Stimulated activated CD8-positive, alpha-beta memory T cell treated with anti-CD3 and anti-CD28 coated beads, Interleukin-2, amount 100 ng/mL, for 48 hours (primary cell): Measurements from ENCODE around the gene HOXA5.

Experiments used
- DNase-seq, 2 donors: peaks; one replicate each; pipeline ENCODE4 v3.0.0-alpha.2; 2020; ENCODE audit warnings: low read depth in 2 of 2

The HOXA5 gene

DNA sequence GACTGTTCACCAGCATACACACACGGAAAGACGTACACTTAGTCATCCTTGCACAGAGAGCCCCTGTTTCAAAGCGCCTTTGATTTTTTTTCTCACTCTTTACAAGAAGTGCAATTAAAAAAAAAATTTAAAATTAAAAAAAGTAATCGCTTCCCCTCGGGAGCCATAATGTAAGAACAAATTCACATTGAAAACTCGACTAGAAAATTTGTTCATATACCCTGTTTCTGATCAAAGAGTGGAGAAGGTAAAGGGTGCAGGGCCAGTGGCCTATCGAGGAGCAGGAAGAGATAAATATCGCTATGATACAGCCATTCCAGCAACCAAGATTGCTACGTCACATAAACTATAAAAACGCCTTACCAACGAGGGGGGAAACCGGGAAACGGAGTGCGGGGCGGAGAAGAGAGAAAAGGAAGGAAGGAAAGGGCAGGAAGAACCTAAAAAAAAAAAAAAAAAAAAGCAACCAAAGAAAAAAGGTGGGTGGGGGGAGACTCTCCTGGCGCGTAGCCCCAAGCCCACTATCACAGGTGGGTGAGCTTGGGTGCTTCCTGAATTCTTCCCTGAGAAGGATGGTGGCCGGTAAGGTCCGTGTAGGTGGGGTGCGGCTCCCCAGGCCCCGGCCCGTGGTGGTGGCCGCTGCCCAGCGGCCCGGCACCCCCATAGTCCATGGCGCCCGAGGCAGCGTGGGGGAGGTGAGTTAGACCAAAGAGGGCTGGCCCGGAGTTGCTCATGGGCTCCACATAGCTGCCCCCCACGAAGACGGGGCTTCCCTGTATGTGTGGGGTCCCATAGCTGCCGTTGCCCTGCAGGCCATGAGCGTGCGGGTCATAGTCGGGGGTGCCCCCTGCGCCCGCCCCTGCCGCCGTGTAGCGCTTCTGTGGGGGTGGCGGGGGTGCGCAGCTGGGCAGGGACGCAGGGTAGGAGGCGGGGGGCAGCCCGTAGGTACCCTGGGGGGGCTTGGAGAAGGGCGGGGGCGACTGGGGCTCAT lies 35.8 kb downstream of the HOXA5 start:
- no peak for DNase-seq

GRCh38 chr7:27106901-27107240 lies 36.6 kb downstream of the HOXA5 start:
- no peak for DNase-seq

DNA sequence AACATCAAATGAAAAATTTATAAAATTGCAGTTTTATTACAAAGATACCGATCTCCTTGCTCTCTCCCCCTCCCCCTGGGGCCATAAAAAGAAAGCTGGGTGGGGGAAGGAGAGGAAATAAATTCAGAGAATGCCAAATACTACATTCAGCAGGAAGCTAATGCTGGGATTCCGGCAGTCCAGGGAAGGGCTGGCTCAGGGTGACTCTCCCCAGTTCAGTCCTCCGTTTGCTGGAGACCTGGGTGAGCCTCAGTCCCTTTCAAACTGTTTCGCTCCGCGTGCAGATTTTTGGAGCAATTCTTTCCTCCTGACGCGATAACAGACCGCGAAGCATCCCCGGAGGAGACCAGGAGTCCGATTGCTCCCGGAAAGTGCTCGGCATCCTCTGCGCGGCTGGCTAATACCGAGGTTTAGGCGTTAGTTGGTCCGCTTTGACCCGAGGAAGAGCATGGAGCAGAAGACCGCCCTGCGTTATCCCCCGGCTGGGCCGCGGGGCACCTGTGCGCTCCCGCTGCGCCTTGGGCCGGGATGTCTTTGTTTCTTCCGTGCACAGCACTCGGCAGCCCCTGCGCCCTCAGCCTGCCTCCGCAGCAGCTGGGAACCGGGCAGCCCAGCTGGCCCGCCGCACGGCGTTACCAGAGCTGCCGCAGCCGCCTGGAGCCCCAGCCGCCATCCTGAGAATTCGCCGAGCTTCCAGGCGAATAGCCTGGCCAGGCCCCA lies 37.1 kb downstream of the HOXA5 start:
- DNase-seq, result no peak

GRCh38 chr7:27105301-27106031 lies 38.0 kb downstream of the HOXA5 start:
- no peak for DNase-seq

DNA sequence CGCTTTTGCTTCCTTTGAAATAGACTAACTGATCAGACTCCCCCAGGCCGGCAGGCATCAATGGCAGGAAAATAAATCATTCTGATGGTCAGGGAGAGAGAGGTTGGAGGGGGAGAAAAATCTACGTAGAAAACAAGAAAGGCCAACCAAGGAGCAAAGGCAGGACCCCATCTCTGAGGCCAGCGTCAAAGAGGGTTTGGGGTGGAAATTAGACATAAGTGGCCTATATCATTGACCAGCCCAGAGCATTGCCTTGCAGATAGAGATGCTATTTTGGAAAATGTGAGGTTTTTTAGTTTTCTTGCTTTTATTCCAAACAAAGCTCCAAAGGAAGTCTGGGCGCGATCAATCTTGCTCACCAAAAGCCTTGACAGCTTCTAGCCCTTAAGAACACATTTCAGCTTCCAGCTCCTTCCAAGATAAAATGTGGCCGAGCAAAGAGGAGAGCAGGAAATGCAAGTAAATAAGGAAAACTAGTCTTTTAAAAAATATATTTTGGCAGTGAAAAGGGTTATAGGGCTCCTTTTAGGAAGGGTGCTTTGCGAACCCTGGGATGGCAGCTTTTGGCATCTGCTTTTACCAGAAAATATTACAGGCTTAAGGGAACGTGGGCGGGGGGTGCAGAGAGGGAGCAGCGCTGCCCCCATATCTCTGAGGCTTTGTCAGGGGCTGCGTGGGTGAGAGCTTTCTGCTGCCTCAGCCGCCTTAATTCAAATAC lies 39.0 kb downstream of the HOXA5 start:
- no peak for DNase-seq

DNA sequence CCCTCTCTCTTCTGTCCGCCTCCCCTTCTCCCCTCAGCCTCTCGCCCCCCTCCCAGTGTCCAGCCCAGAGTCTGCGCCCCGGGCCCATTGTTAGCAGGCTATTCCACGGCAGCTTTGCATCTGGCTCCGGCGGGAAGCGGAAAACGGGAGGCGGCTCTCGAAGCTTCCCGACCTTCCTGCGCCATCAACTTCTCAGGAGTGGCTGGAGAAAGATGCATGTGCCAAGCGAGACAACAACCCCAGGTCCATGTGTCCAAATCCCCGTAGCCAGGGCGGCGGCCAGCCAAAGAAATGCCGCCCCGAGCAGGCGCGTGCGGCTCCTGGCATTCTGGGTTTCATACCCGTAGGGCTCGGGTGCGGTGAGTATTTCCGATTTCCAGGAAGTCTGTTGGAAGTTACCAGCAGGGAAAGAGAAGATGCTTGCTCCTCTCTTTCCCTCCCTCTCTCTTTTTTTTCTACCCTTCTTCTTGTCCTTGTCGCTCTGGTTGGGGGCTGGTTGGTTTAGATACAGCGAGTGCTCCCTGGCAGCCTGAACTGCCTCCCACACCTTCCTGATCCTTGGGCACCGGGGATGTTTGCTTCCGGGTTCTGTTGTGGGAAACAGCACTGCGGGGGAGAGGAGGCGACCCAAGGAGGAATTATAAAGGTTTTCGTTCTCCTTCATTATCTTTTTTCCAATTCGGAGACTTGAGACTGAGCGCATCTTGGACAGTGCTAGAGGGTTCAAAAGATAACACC lies 39.8 kb downstream of the HOXA5 start:
- no peak for DNase-seq

DNA sequence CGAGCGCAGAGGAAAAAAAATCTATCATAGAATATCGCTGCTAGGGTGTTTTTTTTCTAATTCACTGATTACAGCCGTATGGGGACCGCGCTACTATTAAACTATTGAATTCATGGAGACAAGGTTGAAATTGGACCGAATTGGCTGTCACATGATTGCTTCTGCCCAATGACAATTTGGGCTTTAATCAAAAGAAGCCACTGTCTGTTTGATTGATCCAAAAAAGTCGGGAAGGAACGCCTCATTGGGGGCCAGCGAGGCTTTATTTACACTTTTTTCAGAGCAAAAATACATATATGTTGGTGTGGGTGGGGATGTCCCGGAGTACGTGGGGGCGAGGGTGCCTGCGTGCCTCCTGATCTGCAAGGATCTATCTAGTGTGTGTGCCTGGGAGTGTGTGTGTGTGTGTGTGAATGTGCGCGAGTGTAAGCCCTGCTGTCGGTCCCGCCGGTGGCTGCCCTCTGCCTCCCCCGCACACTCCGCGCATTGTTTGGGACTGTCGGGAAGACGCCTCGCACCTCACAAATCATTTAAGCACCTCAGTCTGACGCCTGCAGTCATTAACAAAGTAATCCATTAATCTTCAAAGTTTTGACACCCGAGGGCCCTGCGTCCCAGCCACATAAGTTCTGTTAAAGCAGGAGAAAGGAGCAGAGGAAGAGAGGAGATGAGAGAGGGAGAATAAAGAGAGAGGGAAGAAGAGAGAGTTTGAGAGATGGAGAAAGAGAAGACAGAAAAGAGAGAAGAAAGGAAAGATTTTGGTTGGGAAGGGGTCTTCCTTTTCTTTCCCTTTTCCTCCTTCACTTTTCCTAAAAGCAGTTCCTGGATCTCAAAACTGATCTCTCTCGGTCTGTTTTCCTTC lies 40.7 kb downstream of the HOXA5 start, which contains the start of gene HOXA2:
Gene HOXA2, minus strand, starts transcription at position 103 of the 862 bp plus-strand sequence. CDS start 183 bp downstream, outside the sequence.
- DNase-seq, result no peak

DNA sequence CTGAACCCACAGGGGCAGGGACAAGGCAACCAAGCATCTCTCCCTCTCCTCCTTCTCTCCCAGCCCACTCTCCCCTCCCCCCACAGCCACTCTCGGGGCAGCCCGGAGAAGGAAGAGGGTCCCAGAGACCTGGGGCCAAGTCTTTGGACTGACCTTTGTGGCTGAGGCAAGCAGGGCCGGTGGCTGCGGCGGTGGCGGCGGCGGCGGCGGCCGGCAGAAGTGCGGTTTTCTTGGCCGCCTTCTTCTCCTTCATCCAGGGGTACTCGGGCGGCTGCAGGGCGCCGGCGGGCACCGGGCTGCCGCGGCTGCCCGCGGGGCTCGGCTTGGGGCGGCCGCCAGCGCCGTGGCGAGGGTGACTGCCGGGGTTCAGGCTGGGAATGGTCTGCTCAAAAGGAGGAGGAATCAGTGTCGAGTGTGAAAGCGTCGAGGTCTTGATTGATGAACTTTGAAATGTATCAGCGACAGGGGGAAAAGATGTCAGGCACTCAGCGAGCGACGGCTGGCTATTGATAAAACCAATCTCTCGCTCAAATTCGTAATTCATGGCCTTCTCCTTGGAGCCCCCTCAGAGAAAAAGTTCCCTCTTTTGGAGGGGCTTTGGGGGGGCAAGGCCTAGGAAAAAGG lies 41.4 kb downstream of the HOXA5 start:
- no peak for DNase-seq

GRCh38 chr7:27101171-27101956 lies 42.1 kb downstream of the HOXA5 start:
- DNase-seq, result no peak

- DNase-seq, result no peak
Observed at GRCh38 chr7:27100694-27101170, 42.7 kb downstream of the HOXA5 start.

GRCh38 chr7:27099453-27100370 lies 43.8 kb downstream of the HOXA5 start:
- no peak for DNase-seq

- DNase-seq, result no peak
Observed at GRCh38 chr7:27098578-27099451, 44.7 kb downstream of the HOXA5 start.

DNA sequence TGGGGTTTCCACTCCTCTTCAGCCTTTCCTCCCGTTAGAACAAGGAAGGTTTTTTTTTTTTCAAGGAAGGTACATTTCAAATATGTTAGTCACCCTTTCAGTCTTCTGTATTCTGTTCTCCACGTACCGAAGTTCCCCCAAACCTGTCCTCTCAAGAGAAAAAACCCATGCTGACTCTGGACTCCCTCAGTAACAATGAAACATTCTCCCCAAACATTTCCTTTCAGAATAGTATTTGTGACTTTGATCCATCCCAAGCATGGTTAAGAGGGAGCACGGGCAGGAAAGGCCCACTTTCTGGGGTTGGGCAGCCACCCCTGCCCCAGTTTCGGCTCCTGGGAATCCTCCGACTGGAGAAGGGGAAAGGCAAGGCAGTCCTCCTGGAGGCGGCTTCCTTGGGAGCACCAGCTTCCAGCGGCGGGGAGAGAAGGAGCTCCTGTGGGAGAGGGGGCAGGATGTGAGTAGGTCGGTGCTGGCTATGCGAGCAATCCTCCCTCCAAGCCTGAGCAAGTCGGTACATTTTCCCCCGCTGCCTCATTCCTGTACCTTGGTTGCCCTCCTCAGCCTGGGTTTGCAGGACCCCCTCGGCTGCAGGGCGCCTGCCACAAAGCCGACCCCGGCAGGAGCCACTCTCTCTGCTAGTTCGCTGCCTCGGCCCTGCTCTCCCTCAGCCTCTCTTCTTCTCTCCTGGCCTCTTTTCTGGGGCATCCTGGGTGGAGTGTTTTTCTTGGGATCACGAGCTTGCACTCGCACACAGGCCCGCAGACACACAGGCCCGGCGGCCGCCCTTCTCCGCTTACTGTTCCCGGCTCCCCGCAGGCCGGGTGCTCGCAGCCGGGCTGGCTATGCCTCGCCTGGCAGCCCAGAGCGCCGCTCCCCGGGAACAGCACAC lies 45.5 kb downstream of the HOXA5 start:
- DNase-seq, result no peak

DNA sequence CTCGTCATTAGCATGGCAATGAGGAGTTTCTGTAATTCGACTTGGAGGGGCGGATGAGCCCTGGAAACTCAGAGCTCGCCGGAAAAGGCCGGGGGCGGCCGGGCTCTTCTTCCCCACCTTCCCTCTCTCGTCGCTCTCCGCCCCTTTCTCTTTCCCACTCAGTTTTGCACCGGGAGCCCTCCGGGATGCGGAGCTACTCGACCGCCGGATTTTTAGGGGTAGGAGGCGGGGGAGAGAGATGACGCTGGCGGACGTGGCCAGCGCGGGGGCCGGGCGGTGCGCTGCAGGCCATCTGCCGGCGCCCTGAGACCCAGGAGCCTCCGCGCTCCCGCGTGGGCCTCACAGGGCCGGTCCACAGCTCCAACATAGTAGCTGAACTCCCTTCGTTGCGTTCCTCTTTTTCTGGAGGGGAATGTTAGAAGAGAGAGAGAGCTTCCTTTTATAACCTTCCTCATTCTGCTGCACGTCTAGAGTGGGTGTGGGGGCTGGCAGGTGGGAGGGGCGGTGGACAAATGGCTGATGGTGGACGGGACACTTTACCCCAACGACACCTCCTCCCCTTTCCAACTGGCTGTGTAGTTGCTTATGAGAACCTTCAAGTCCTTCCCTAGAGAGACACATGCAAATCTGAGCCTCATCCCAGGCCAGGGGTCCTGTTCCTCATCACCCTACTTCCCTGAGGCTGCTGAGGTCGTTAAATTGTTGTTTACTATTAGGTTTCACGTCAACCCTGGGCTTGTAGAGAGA lies 46.5 kb downstream of the HOXA5 start:
- DNase-seq, result no peak
